OCI-LY3 (cell line): ENCODE results near the gene DENND1A.

Source experiments
- EZH2phosphoT487 ChIP-seq: fragments of 200-600 bp; shearing (Covaris generic); IDR thresholded peaks from 2 replicates; pipeline ENCODE4 v1.6.1; 2018; ENCODE audit warnings: antibody characterized with exemption, mixed run types, low read depth
- TF ChIP-seq, protein P1 (sequence below): fragments of 200-600, 300-600 bp; sonication (generic); IDR thresholded peaks from 2 replicates; pipeline ENCODE4 v1.5.1; 2014; ENCODE audit warnings: antibody characterized with exemption, low read length, low read depth

DNA sequence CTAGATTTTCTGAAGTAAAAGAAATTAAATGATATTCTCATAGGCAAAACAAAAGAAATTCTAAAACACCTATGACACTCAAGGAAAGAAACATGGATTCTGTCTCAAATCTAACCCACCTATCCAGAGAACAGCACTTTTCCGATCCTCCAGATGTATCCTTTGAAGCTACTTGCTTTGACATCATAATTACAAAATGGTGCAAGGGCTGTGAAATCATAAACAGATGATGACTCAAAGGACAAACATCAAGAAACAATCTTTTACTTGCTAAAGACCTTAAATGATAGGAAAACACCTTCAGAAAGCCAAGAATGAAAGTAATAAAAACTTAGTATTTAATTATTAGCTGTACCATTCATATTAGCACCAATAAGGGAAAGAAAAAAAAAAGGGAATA, 202.6 kb downstream of the DENND1A start:
- TF ChIP-seq, protein P1, sequence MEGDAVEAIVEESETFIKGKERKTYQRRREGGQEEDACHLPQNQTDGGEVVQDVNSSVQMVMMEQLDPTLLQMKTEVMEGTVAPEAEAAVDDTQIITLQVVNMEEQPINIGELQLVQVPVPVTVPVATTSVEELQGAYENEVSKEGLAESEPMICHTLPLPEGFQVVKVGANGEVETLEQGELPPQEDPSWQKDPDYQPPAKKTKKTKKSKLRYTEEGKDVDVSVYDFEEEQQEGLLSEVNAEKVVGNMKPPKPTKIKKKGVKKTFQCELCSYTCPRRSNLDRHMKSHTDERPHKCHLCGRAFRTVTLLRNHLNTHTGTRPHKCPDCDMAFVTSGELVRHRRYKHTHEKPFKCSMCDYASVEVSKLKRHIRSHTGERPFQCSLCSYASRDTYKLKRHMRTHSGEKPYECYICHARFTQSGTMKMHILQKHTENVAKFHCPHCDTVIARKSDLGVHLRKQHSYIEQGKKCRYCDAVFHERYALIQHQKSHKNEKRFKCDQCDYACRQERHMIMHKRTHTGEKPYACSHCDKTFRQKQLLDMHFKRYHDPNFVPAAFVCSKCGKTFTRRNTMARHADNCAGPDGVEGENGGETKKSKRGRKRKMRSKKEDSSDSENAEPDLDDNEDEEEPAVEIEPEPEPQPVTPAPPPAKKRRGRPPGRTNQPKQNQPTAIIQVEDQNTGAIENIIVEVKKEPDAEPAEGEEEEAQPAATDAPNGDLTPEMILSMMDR = no peak
- TF ChIP-seq EZH2phosphoT487 = no peak
